Lower lobe of right lung (tissue), 2 donors: ENCODE results near the gene FNIP1. TPM values are rescaled to one million over a fixed set of nuclear protein-coding genes. Genes with fewer than 3 reads are reported as not detected.
"Not testable (repeated sequence)": the region's sequence is repeated elsewhere in the genome, so short reads cannot be mapped to it uniquely, and the experiment has no call there.

Source experiments
- ATAC-seq, 2 donors: fragments of 200-7000 bp; cut with Tn5 transposase; one replicate each; pipeline ENCODE4 v1.9.1; 2020 to 2022; ENCODE audit warnings: mild to moderate bottlenecking in 2 of 2, moderate library complexity in 2 of 2
- DNase-seq: peaks from one replicate; pipeline ENCODE4 v3.0.0-alpha.2; 2020
- H3K27ac ChIP-seq: fragments of 200-600 bp; one replicate; pipeline ENCODE4 v1.8.0; 2022
- H3K27me3 ChIP-seq: fragments of 200-600 bp; one replicate; pipeline ENCODE4 v1.8.0; 2022; ENCODE audit warnings: low read depth
- H3K36me3 ChIP-seq: fragments of 200-600 bp; one replicate; pipeline ENCODE4 v1.8.0; 2022; ENCODE audit warnings: mild to moderate bottlenecking
- H3K4me1 ChIP-seq: fragments of 200-600 bp; one replicate; pipeline ENCODE4 v1.8.0; 2022
- H3K4me3 ChIP-seq: fragments of 200-600 bp; one replicate; pipeline ENCODE4 v1.8.0; 2022; ENCODE audit warnings: mild to moderate bottlenecking
- H3K9me3 ChIP-seq: fragments of 200-600 bp; one replicate; pipeline ENCODE4 v1.8.0; 2022
- intact Hi-C: fragments of 100-400 bp; cut with DNase I; formaldehyde crosslinking; loops from one replicate; pipeline ENCODE4 v1.11.0; 2022
- total RNA-seq: library from RNA; stranded (reverse); fragmentation: NEBNext Ultra II Directional; extraction: Animal tissue kit (Norgen Biotek cat#: 25700); gene quantifications from one replicate; pipeline ENCODE4 v1.2.1, GENCODE V29; 2021
- TF ChIP-seq, protein P1 (sequence below): fragments of 200-600 bp; IDR thresholded peaks from one replicate; pipeline ENCODE4 v1.8.0; 2022; ENCODE audit warnings: antibody characterized with exemption, mild to moderate bottlenecking
- donor health status: DM: no; HTN: yes; CAD: no; lungs with severe emphysema.

The FNIP1 gene
- total RNA-seq, 1 donor from 2014 or later, result 40.3 TPM

DNA sequence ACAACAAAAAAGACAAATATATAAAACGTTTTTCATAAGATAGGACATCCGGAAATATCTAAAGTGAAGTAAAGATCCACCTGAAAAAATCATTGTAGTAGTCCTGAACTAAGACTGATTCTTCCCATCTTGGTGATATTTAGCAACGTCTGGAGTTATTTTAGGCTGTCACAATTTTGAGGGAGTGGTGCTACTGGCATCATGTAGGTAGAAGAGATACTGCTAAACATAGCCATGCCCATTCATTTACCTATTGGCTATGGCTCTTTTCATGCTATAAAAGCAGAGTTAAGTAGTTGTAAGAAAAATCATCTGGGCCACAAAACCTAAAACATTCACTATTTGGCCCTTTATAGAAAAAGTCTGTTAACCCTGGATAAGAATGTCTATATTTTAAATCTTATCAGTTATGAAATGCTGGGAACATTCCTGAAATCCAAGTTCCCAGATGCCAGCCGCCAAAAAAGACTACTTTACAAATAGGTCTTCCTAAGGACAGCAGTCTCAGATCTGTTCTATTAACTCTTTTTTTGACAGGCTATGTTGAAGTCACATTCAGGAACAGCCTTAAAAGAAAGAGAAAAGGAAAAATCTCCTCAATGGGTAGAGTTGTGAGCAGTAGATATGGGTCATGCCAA, 188.8 kb downstream of the FNIP1 start:
- TF ChIP-seq, protein P1, sequence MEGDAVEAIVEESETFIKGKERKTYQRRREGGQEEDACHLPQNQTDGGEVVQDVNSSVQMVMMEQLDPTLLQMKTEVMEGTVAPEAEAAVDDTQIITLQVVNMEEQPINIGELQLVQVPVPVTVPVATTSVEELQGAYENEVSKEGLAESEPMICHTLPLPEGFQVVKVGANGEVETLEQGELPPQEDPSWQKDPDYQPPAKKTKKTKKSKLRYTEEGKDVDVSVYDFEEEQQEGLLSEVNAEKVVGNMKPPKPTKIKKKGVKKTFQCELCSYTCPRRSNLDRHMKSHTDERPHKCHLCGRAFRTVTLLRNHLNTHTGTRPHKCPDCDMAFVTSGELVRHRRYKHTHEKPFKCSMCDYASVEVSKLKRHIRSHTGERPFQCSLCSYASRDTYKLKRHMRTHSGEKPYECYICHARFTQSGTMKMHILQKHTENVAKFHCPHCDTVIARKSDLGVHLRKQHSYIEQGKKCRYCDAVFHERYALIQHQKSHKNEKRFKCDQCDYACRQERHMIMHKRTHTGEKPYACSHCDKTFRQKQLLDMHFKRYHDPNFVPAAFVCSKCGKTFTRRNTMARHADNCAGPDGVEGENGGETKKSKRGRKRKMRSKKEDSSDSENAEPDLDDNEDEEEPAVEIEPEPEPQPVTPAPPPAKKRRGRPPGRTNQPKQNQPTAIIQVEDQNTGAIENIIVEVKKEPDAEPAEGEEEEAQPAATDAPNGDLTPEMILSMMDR, result no peak
- intact Hi-C loops, result no loop called here
- no peak for ATAC-seq

DNA sequence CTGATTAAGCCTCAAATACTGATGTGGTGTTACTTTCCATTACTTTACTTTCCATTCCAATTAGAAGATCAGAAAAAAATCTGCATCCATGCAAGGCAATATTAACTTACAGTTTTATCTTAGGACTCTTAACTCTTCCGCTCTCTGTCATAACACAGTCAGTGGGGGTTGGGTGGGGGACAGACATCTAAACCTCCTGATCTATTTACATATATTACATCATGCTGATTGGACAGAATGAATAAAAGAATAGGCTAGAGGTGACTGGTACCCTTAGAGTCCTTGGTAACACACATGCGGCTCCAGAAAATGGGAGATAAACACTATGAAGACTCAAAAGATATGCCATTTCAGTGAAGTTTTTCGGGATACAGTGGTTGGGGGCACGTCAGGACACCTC, 189.4 kb downstream of the FNIP1 start:
- no peak for DNase-seq

More for the DNA sequence above, 188.8 kb downstream of the FNIP1 start:
- H3K27me3 ChIP-seq, result no peaks in the 10 kb centered on the region
- no peaks in the 10 kb centered on the region for H3K9me3 ChIP-seq
- no peak overlapping the region for H3K4me3 ChIP-seq
- H3K4me1 ChIP-seq, result peaks cover 12% of the 10 kb centered on the region
- H3K27ac ChIP-seq, result no peak overlapping the region
- no peaks in the 10 kb centered on the region for H3K36me3 ChIP-seq
- no peak for DNase-seq

DNA sequence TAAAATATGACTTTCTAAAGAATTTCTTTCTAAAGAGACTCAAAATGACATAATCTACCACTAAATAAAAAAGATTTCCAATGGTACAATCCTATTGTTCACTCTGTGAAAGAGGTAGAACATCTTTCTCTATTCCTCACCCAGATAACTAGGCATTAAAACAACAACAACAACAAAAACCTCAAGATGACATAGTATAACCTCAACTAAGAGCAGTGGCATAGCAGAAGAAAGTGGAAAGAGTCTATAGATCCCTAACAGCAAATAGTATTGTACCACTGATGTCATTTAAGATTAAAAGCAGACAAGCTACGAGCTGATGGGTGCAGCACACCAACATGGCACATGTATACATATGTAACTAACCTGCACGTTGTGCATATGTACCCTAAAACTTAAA, 191.7 kb downstream of the FNIP1 start:
- intact Hi-C loops, result no loop called here
- no peak overlapping the region for H3K4me3 ChIP-seq
- peaks cover 12% of the 10 kb centered on the region for H3K4me1 ChIP-seq
- H3K9me3 ChIP-seq, result no peaks in the 10 kb centered on the region
- H3K27ac ChIP-seq, result no peak overlapping the region
- no peaks in the 10 kb centered on the region for H3K27me3 ChIP-seq
- ATAC-seq (no peak), DNase-seq (no peak)
- H3K36me3 ChIP-seq, result peaks cover 9% of the 10 kb centered on the region
- TF ChIP-seq, protein P1, result no peak

More for the DNA sequence above, 189.4 kb downstream of the FNIP1 start:
- Histone ChIP-seq H3K9me3 (no peaks in the 10 kb centered on the region), H3K4me3 (no peak overlapping the region), H3K36me3 (peaks cover 2% of the 10 kb centered on the region), H3K4me1 (peaks cover 12% of the 10 kb centered on the region), H3K27me3 (no peaks in the 10 kb centered on the region), H3K27ac (no peak overlapping the region)
- intact Hi-C loops, result no loop called here
- ATAC-seq, result no peak
- TF ChIP-seq, protein P1, result no peak

DNA sequence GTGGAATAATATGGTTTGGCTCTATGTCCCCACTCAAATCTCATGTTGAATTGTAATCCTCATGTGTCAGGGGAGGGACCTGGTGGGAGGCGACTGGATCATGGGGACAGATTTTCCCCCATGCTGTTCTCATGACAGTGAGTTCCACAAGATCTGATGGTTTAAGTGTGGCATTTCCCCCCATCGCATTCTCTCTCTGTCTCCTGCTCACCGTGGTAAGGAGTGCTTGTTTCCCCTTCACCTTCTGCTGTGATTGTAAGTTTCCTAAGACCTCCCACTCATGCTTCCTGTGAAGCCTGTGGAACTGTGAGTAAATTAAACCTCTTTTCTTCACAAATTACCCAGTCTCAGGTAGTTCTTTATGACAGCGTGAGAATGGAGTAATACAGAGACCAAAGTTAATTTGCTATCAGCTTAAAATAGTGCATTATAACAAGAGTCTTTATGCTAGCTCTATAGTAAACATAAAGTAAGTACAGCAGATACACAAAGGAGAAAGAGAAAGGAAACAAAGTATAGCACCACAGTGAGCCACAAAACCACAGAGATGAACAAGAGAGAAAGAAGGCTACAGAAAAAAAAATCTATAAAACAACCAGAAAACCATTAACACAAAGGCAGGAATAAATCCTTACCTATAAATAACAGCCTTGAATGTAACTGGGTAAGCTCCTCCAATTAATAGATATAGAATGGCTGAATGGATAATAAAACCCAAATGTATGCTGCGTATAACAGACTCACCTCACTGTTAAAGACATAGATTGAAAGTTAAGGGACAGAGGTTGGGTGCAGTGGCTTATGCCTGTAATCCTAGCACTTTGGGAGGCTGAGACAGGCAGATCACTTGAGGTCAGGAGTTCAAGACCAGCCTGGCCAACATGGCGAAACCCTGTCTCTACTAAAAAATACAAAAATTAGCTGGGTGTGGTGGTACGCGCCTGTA, 201.5 kb downstream of the FNIP1 start:
- Histone ChIP-seq H3K27me3 (no peaks in the 10 kb centered on the region), H3K36me3 (no peaks in the 10 kb centered on the region), H3K4me3 (no peak overlapping the region), H3K9me3 (no peaks in the 10 kb centered on the region), H3K27ac (no peak overlapping the region), H3K4me1 (peaks cover 11% of the 10 kb centered on the region)
- ATAC-seq (no peak), DNase-seq (no peak)
- intact Hi-C loops, result no loop called here
- TF ChIP-seq, protein P1, result no peak

DNA sequence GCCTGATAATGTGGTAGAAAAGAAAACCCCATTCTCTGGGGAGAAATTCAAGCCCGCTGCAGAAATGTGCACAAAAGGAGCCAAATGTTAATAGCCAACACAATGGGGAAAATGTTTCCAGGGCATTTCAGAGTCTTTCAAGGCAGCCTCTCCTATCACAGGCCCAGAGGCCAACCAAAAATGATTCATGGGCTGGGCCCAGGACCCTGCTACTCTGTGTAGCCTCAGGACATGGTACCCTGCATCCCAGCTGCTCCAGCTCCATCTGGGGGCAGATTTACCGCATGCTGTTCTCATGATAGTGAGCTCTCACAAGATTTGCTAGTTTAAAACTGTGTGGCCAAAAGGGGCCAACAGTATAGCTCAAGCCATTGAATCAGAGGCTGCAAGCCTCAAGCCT, 202.9 kb downstream of the FNIP1 start:
- H3K4me3 ChIP-seq, result no peak overlapping the region
- no peak overlapping the region for H3K27ac ChIP-seq
- H3K9me3 ChIP-seq, result no peaks in the 10 kb centered on the region
- DNase-seq, result no peak
- peaks cover 18% of the 10 kb centered on the region for H3K4me1 ChIP-seq
- ATAC-seq, result no peak
- intact Hi-C loops, result loop anchor here (5.0 kb wide), 1 partner anchor 413 kb away; no protein-coding TSS in a partner anchor
- H3K27me3 ChIP-seq, result no peaks in the 10 kb centered on the region
- TF ChIP-seq, protein P1, result no peak
- no peaks in the 10 kb centered on the region for H3K36me3 ChIP-seq

DNA sequence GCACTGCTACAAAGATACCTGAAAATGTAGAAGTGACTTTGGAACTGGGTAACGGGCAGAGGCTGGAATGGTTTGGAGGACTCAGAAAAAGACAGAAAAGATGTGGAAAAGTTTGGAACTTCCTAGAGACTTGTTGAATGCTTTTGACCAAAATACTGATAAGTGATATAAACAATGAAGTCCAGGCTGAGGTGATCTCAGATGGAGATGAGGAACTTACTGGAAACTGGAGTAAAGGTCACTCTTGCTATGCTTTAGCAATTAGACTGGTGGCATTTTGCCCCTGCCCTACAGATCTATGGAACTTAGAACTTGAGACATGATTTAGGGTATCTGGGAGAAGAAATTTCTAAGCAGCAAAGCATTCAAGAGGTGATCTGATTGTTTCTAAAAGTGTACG, 203.4 kb downstream of the FNIP1 start:
- peaks cover 18% of the 10 kb centered on the region for H3K4me1 ChIP-seq
- intact Hi-C loops, result loop anchor here (5.0 kb wide), 1 partner anchor 414 kb away; no protein-coding TSS in a partner anchor
- DNase-seq, H3K27me3 ChIP-seq, H3K4me3 ChIP-seq, H3K27ac ChIP-seq, ATAC-seq, H3K36me3 ChIP-seq, H3K9me3 ChIP-seq: not testable (repeated sequence)
